ENCODE measurements around the gene PTOV1. TPM values are rescaled to one million over a fixed set of nuclear protein-coding genes. Genes with fewer than 3 reads are reported as not detected.

The PTOV1 gene
- total RNA-seq, 6 experiments from 2014 or later, result 157 to 176 (median 162) TPM

DNA sequence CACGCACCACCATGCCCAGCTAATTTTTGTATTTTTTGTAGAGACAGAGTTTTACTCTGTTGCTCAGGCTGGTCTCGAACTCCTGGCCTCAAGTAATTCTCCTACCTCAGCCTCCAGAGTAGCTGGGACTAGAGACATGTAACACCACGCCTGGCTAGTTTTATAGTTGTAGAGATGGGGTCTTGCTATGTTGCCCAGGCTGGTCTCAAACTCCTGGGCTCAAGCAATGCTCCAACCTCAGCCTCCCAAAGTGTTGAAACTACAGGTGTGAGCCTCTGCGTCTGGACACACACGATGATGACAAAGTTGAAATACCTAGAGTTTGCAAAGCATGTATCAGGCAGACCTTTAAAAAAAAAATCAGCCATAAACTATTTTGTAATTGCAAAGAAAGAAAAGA lies 4.6 kb upstream of the PTOV1 start:
- no peak overlapping the region for H3K27ac Mint-ChIP-seq
- H3K4me1 Mint-ChIP-seq (ENCODE audit: low read depth), result peaks cover 28% of the 10 kb centered on the region
- peaks cover 13% of the 10 kb centered on the region for H3K36me3 Mint-ChIP-seq (ENCODE audit: low read depth)
- no peak for TF ChIP-seq CTCF (IDR thresholded peaks at IDR 0.05)
- H3K27me3 Mint-ChIP-seq (ENCODE audit: insufficient read depth), result peaks cover 1% of the 10 kb centered on the region; the same call in 1 of the 2 replicates
- DNase-seq, result no peak
- H3K4me3 Mint-ChIP-seq, result no peak overlapping the region
- H3K9me3 Mint-ChIP-seq, result peaks cover 11% of the 10 kb centered on the region

DNA sequence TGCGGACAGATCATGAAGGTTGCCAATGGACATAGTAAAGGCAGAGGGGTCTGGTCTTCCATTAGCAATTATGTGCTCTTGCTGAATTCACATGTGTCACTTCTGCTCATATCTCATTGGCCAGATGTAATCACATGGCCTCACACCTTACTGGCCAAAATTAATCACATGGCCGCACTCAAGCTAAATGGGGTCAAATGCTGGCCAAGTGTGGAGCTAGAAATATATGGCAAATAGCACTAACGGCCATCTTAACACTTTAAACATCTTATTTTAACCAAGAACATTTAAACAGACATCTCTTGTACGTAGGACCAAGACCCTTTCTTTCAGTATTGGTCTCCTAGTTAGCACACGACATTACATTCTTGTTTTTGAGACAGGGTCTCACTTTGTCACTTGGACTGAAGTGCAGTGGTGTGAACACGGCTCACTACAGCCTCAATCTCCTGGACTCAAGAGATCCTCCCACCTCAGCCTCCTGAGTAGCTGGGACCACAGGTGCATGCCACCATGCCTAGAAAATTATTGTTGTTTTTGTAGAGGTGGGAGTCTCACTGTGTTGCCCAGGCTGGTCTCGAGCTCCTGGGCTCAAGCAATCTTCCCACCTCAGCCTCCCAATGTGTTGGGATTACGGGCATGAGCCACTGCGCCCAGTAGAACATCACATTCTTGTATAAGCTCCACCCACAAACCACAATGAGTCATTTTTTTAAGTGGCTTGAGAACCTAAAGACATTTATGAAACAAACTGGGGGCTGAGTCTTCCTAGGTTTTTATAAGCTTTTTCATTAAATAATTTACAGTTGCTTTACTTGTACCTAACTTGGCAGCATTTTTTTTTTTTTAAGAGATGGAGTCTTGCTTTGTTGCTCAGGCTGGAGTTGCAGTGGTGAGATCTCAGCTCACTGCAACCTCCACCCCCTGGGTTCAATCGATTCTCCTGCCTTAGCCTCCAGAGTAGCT lies 2.9 kb upstream of the PTOV1 start:
- Mint-ChIP-seq H3K9me3 (peaks cover 11% of the 10 kb centered on the region), H3K4me1 (ENCODE audit: low read depth) (peaks cover 39% of the 10 kb centered on the region), H3K36me3 (ENCODE audit: low read depth) (peaks cover 19% of the 10 kb centered on the region), H3K27ac (peak overlapping the region; percentile 87), H3K4me3 (peak overlapping the region; percentile 56), H3K27me3 (ENCODE audit: insufficient read depth) (peaks cover 4% of the 10 kb centered on the region)
- no peak for TF ChIP-seq CTCF (IDR thresholded peaks at IDR 0.05)
- DNase-seq, result peak; percentile 90

- H3K9me3 Mint-ChIP-seq, result peaks cover 11% of the 10 kb centered on the region
These were observed 2.0 kb upstream of the PTOV1 start for GRCh38 chr19:49848938-49849337.

DNA sequence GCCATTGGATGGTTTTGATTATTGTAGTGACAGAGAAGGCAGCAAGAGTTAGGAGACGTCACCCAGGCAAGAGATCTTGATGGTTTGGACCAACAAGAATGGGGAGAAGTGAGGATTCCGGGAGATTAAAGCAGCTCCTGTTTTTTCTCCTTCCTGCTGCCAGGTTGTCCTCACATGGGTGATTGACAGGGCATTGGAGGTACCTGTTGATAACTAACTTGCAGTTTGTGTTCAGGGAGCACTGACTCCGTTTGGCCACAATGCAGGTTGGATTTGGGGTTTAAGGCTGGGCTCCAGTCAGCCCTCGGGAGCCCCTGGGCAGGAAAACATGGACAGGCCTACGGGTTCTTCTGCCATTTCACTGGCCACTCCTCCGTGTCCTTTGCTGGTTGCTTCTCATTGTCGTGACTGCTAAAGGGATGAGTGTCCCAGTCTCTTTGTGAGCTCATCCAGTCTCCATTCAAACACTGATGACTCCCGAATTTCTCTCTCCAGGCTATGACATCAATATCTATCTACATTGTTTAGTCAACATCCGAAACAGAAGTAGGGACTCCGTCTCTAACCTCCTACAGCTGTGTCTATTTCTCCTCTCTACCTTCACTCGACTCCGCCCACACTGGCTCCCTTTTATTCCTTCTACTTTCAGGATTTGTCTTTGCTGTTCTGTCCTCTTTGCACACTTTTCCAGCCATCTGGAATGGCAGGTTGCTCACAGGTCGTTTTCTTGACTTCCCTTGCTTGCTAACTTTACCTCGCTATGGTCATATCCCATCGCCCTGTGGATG lies 1.3 kb upstream of the PTOV1 start:
- peaks cover 11% of the 10 kb centered on the region for H3K9me3 Mint-ChIP-seq
- DNase-seq, result no peak
- H3K4me1 Mint-ChIP-seq (ENCODE audit: low read depth), result peaks cover 47% of the 10 kb centered on the region
- TF ChIP-seq CTCF (IDR thresholded peaks at IDR 0.05), result no peak
- peaks cover 19% of the 10 kb centered on the region for H3K36me3 Mint-ChIP-seq (ENCODE audit: low read depth)
- H3K4me3 Mint-ChIP-seq, result peak overlapping the region; percentile 90
- peak overlapping the region; percentile 97 for H3K27ac Mint-ChIP-seq
- peaks cover 9% of the 10 kb centered on the region for H3K27me3 Mint-ChIP-seq (ENCODE audit: insufficient read depth)

More at GRCh38 chr19:49848938-49849337, 2.0 kb upstream of the PTOV1 start:
- Mint-ChIP-seq H3K27ac (peak overlapping the region; percentile 87), H3K36me3 (ENCODE audit: low read depth) (peaks cover 19% of the 10 kb centered on the region), H3K4me1 (ENCODE audit: low read depth) (peaks cover 47% of the 10 kb centered on the region), H3K4me3 (peak overlapping the region; percentile 28), H3K27me3 (ENCODE audit: insufficient read depth) (peaks cover 8% of the 10 kb centered on the region)
- TF ChIP-seq CTCF (IDR thresholded peaks at IDR 0.05), result no peak
- no peak for DNase-seq

DNA sequence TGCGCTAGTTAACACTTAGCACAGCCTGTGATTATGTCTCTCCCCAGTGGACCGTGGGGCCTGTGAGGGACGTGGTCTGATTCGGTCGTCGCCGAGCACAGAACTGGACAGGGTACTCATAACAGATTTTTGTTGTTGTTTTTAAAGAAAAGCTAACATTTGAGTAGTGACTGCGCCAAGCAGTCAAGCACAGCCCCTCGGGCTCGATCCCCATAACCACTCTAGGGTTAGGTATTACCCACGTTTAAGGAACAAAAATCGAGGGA lies 805 bp upstream of the PTOV1 start:
- peak overlapping the region; percentile 97 for H3K27ac Mint-ChIP-seq
- no peak for DNase-seq
- peaks cover 8% of the 10 kb centered on the region for H3K27me3 Mint-ChIP-seq (ENCODE audit: insufficient read depth)
- H3K9me3 Mint-ChIP-seq, result peaks cover 11% of the 10 kb centered on the region
- no peak for TF ChIP-seq CTCF (IDR thresholded peaks at IDR 0.05)
- peaks cover 47% of the 10 kb centered on the region for H3K4me1 Mint-ChIP-seq (ENCODE audit: low read depth)
- H3K36me3 Mint-ChIP-seq (ENCODE audit: low read depth), result peaks cover 19% of the 10 kb centered on the region
- H3K4me3 Mint-ChIP-seq, result peak overlapping the region; percentile 90
